Adrenal gland (tissue), 5 donors: ENCODE measurements around the gene NCKAP5.

Experiments used
- CTCF ChIP-seq, 6 experiments: fragments of 450-650 bp in 4 of 6; fragments of 200-600 bp in 2 of 6; sonication (generic) in 1 of 6; IDR thresholded peaks; 1 replicate in 5 of 6; 2 replicates in 1 of 6; pipeline versions ENCODE4 v1.5.1 to v1.8.0; 2016 to 2021; ENCODE audit warnings: antibody characterized with exemption in 6 of 6, mild to moderate bottlenecking in 2 of 6, moderate library complexity in 1 of 6
- POLR2A ChIP-seq, 2 donors: fragments of 450-650 bp; IDR thresholded peaks; one replicate each; pipeline ENCODE4 v1.6.1; 2017; ENCODE audit warnings: antibody characterized with exemption in 2 of 2, mild to moderate bottlenecking in 2 of 2, moderate library complexity in 1 of 2
- donor health status: DM: no; HTN: no; CAD: no.

GRCh38 chr2:132824716-132825115 lies 743.5 kb downstream of the NCKAP5 start:
- TF ChIP-seq CTCF (IDR thresholded peaks at IDR 0.05) = no peak
- TF ChIP-seq POLR2A (IDR thresholded peaks at IDR 0.05) = no peak
